Esophagus squamous epithelium (tissue), 4 donors: ENCODE data around the gene CST3.

ENCODE experiments used
- CTCF ChIP-seq, 6 experiments: fragments of 450-650 bp in 4 of 6; fragments of 200-600 bp in 2 of 6; sonication (generic) in 2 of 6; IDR thresholded peaks; one replicate each; pipeline ENCODE4 v1.5.1; 2016 to 2019; ENCODE audit warnings: antibody characterized with exemption in 6 of 6, mild to moderate bottlenecking in 4 of 6, moderate library complexity in 4 of 6
- POLR2A ChIP-seq, 4 donors: fragments of 450-650 bp; IDR thresholded peaks; one replicate each; pipeline ENCODE4 v1.6.1; 2017; ENCODE audit warnings: antibody characterized with exemption in 4 of 4, mild to moderate bottlenecking in 4 of 4, moderate library complexity in 3 of 4

GRCh38 chr20:23625236-23625964, 12.4 kb downstream of the CST3 start:
- no peak for TF ChIP-seq CTCF (IDR thresholded peaks at IDR 0.05)
- TF ChIP-seq POLR2A (IDR thresholded peaks at IDR 0.05) = no peak
